ENCODE results near the gene TRIM54. TPM values are rescaled to one million over a fixed set of nuclear protein-coding genes. Genes with fewer than 3 reads are reported as not detected.

Gene TRIM54
- total RNA-seq, 1 experiment from 2014 or later = 9.8 TPM

DNA sequence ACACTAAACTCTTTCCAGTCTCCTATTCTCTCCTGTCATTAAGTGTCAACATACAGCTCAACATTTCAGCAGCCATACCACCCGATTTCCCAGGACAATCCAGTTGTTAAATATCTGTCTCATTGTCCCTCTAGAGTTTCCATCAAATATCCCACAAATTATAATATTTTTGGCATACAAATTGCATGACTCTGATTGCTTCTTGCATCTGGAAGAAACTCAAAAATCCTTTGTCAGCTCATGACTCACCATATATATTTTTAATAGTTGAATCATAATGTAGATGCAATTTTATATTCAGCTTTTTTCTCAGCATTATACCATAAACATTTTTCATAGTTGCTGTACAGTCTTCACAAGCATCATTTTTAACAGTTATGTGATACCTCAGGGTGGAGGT, 26.6 kb upstream of the TRIM54 start:
- H3K27me3 ChIP-seq (ENCODE audit: insufficient read depth, low read depth) = peaks cover 29% of the 10 kb centered on the region
- no peak for DNase-seq
- intact Hi-C loops (cut with micrococcal nuclease; ENCODE audit: unreplicated experiment) = no loop called here
- no peak overlapping the region for H2AFZ ChIP-seq
- CTCF ChIA-PET = no interaction called here
- no peak overlapping the region for H3K27ac ChIP-seq
- H3K9me3 ChIP-seq (ENCODE audit: insufficient read depth, low read depth) = no peaks in the 10 kb centered on the region
- no peaks in the 10 kb centered on the region for H3K9me2 ChIP-seq (ENCODE audit: insufficient read depth)
- H3K4me2 ChIP-seq = no peak overlapping the region
- no peaks in the 10 kb centered on the region for H3F3A ChIP-seq (ENCODE audit: insufficient read depth, low read depth)
- H4K20me1 ChIP-seq (ENCODE audit: insufficient read depth) = no peaks in the 10 kb centered on the region
- no peak overlapping the region for H3K4me3 ChIP-seq
- TF ChIP-seq, protein P1, sequence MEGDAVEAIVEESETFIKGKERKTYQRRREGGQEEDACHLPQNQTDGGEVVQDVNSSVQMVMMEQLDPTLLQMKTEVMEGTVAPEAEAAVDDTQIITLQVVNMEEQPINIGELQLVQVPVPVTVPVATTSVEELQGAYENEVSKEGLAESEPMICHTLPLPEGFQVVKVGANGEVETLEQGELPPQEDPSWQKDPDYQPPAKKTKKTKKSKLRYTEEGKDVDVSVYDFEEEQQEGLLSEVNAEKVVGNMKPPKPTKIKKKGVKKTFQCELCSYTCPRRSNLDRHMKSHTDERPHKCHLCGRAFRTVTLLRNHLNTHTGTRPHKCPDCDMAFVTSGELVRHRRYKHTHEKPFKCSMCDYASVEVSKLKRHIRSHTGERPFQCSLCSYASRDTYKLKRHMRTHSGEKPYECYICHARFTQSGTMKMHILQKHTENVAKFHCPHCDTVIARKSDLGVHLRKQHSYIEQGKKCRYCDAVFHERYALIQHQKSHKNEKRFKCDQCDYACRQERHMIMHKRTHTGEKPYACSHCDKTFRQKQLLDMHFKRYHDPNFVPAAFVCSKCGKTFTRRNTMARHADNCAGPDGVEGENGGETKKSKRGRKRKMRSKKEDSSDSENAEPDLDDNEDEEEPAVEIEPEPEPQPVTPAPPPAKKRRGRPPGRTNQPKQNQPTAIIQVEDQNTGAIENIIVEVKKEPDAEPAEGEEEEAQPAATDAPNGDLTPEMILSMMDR (conservative IDR thresholded peaks at IDR 0.05) = no peak
- no peak for TF ChIP-seq EZH2 (IDR thresholded peaks at IDR 0.05; ENCODE audit: low read depth)
- POLR2A ChIA-PET (ENCODE audit: unreplicated experiment) = no interaction called here
- no peaks in the 10 kb centered on the region for H3K4me1 ChIP-seq (replicated peaks; ENCODE audit: insufficient read depth)
- no TSS peak for BruUV-seq (replicated peaks)
- H3K79me2 ChIP-seq (ENCODE audit: low read depth) = no peaks in the 10 kb centered on the region
- H3K36me3 ChIP-seq (ENCODE audit: low read depth) = no peaks in the 10 kb centered on the region

DNA sequence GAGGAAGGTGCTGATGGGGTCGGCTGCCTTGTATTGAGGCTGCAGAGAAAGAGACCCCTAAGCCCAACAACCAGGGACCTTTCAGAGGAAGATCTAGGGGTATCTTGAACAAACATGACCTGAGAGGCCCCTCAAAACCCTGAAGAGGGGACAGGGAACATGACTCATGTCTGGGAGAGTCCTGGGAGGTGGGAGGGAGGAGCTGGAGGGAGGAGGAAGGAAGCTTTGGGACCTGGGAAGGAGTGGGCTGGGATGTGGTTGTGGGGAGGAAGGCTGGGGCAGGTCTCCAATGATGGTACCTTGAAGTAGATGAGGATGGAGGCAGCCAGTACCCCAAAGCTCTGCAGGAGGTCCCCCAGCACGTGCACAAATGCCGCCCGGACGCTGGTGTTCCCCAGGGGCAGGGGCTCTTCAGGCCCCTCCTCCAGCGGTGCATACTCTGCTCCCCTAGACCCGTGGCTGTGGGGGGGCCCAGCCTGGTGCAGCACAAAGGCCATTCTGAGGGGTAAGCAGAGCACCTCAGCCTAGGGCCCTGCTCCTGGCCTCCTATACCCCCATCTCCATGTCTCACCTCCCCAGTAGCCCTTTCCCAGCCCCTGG, 25.3 kb upstream of the TRIM54 start:
- Histone ChIP-seq H3K27ac (no peak overlapping the region), H3K9me2 (ENCODE audit: insufficient read depth) (no peaks in the 10 kb centered on the region), H3K4me1 (replicated peaks; ENCODE audit: insufficient read depth) (no peaks in the 10 kb centered on the region), H2AFZ (no peak overlapping the region), H3F3A (ENCODE audit: insufficient read depth, low read depth) (no peaks in the 10 kb centered on the region), H3K4me2 (no peak overlapping the region), H3K4me3 (no peak overlapping the region), H3K27me3 (ENCODE audit: insufficient read depth, low read depth) (peaks cover 42% of the 10 kb centered on the region), H4K20me1 (ENCODE audit: insufficient read depth) (no peaks in the 10 kb centered on the region), H3K79me2 (ENCODE audit: low read depth) (no peaks in the 10 kb centered on the region), H3K36me3 (ENCODE audit: low read depth) (no peaks in the 10 kb centered on the region), H3K9me3 (ENCODE audit: insufficient read depth, low read depth) (no peaks in the 10 kb centered on the region)
- TF ChIP-seq EZH2 (IDR thresholded peaks at IDR 0.05; ENCODE audit: low read depth) = no peak
- TF ChIP-seq, protein P1 (conservative IDR thresholded peaks at IDR 0.05) = no peak
- BruUV-seq (replicated peaks) = no TSS peak
- no peak for DNase-seq
- CTCF ChIA-PET = no interaction called here
- POLR2A ChIA-PET (ENCODE audit: unreplicated experiment) = no interaction called here
- intact Hi-C loops (cut with micrococcal nuclease; ENCODE audit: unreplicated experiment) = no loop called here

DNA sequence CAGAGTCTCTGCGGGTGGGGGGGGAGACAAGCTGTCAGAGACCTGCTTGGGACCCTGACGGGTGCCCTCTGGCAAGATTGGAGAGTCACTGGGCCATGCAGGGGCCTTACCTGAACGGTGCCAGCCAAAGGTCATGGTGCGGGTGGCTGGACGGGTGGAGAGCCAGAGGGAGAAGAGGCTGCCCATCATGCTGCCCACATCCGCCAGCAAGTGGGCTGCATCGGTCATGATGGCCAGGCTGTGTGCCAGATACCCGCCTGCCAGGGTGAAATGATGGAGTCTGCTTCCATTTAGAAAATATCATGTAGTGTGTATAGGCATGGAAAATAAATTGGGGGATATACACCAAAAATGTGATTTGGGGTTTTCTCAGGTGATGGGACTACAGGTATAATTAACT, 24.2 kb upstream of the TRIM54 start:
- intact Hi-C loops (cut with micrococcal nuclease; ENCODE audit: unreplicated experiment) = no loop called here
- no peak for DNase-seq
- Histone ChIP-seq H3K4me3 (no peak overlapping the region), H3K9me3 (ENCODE audit: insufficient read depth, low read depth) (no peaks in the 10 kb centered on the region), H3K36me3 (ENCODE audit: low read depth) (no peaks in the 10 kb centered on the region), H3F3A (ENCODE audit: insufficient read depth, low read depth) (no peaks in the 10 kb centered on the region), H4K20me1 (ENCODE audit: insufficient read depth) (no peaks in the 10 kb centered on the region), H3K27me3 (ENCODE audit: insufficient read depth, low read depth) (peaks cover 49% of the 10 kb centered on the region), H3K4me2 (no peak overlapping the region), H2AFZ (no peak overlapping the region), H3K79me2 (ENCODE audit: low read depth) (no peaks in the 10 kb centered on the region), H3K27ac (no peak overlapping the region), H3K4me1 (replicated peaks; ENCODE audit: insufficient read depth) (no peaks in the 10 kb centered on the region), H3K9me2 (ENCODE audit: insufficient read depth) (no peaks in the 10 kb centered on the region)
- no TSS peak for BruUV-seq (replicated peaks)
- TF ChIP-seq EZH2 (IDR thresholded peaks at IDR 0.05; ENCODE audit: low read depth) = no peak
- TF ChIP-seq, protein P1 (conservative IDR thresholded peaks at IDR 0.05) = no peak
- ChIA-PET POLR2A (ENCODE audit: unreplicated experiment) (no interaction called here), CTCF (no interaction called here)
